Stimulated activated CD8-positive, alpha-beta memory T cell treated with anti-CD3 and anti-CD28 coated beads, Interleukin-4, amount 100 ng/mL, for 48 hours (primary cell): ENCODE results near the gene CHD1.

Source experiments
- DNase-seq: peaks from one replicate; pipeline ENCODE4 v3.0.0-alpha.2; 2020

Gene CHD1

GRCh38 chr5:98934546-98934945 lies 5.7 kb upstream of the CHD1 start:
- no peak for DNase-seq

- DNase-seq = peak; percentile 39
Observed at GRCh38 chr5:98933445-98934072, 4.8 kb upstream of the CHD1 start.

GRCh38 chr5:98930972-98931762 lies 2.4 kb upstream of the CHD1 start:
- no peak for DNase-seq

GRCh38 chr5:98929710-98930298 lies 997 bp upstream of the CHD1 start:
- DNase-seq = no peak

DNA sequence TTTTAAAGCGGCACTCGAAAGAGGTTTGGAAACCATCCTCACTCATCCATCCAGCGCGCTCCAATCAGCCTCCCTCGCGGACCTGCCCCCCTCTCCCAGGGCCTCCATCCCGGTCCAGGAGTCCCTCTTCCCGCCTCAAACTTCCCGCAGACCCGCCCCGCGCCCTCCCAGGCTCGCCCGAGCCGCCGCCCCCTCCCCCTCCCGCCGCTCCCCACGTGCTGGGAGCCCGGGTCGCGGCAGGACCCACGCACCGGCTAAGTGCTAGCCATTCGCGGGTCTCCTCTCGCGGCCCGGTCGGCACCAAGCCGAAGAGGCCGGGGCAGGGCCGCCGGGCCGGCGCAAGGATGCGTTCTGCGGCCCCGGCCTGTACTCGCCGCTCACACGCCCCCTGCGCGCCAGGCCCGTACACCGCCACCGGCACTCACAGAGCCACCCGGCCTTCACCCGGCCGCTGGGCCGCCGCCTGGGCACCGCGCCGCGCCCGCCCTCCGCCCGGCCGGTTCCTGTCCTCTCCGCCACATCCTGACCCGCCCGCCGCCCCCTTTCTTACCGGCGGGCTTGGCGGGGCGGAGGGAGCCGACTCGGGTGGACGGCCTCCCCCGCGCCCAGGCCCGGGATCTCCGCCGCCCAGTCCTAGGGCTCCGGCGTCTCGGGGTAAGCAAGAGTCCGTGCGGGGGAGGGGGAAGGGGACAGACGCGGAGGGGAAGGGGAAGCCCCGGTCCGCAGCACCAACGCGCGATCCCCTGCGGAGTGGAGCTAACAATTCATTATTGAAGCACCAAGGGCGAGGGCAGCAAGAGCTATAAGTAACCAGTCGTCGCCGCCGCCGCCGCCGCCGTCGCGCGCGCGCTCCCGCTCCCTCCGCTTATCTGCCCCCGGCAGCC lies 576 bp downstream of the CHD1 start:
- DNase-seq = peak; percentile 64

DNA sequence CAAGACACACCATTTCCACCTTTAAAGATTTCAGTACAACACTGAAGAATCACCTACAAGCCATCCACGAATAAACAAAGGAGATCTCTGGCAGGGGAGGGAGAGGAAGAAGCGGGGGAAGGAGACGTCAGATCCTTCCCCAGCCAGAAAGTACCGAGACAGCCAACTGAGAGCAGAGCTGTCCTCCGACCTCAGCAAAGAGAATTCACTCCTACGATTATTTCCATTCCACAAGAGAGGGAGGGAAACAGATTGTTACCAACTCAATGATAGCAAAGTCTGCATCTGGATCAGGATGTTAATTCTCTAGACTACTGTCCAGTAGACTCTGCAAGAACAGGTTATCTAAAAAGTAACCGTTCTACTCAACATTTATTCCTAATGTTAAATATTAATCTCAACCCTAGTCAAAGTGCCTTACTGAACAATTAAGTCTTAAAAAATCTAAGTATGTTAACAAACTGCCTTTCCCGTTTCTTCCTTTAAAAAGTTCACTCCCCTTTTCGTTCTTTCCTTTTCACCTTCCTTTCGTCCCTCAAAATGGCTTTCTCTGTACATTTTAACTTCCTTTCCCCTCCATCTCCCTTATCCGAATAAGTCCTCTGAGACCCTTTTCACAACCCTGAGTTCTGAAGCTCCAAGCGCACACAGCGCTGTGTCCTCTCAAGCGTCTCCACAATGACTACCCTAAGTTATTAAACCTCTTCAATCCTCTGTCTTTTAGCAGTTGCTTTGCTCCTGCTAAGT lies 1.4 kb downstream of the CHD1 start:
- DNase-seq = peak; percentile 63

DNA sequence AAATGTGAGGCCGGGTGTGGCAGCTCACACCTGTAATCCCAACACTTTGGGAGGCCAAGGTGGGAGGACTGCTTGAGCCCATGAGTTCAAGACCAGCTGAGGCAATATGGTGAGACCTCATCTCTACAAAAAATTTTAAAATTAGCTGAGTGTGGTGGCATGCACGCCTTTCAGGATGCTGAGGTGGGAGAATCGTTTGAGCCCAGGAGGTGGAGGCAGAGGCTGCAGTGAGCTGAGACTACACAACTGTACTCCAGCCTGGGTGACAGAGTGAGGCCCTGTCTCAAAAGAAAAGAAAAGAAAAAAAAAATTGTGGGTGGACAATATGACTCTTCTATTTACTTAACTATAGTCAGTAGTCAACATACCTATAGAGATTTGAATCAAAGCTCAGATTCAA lies 4.8 kb downstream of the CHD1 start:
- no peak for DNase-seq

GRCh38 chr5:98921947-98922505 lies 6.8 kb downstream of the CHD1 start:
- DNase-seq = no peak

DNA sequence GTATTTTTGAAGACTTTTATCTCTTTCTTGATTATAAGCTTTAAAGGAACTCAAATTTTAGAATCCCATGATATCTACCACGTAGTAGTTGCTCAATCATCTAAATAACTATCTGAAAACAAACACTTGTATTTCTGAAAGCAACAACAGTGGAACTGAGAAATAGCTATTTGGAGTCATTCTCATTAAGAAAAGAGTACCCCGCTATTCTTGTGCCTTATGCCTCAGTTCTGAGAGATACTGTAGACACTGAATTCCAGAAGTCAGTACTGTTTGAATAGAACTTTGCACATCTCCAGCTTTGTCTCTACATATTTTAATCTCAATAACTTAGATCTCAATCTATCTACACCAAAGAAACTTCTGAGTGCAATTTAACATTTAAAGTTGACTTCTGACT lies 11.4 kb downstream of the CHD1 start:
- DNase-seq = no peak

- DNase-seq = no peak
Observed at GRCh38 chr5:98916540-98916939, 12.3 kb downstream of the CHD1 start.

GRCh38 chr5:98913911-98914310 lies 14.9 kb downstream of the CHD1 start:
- DNase-seq = no peak

- DNase-seq = no peak
Observed at GRCh38 chr5:98911280-98912040, 17.3 kb downstream of the CHD1 start.

- DNase-seq = no peak
Observed at GRCh38 chr5:98909363-98909762, 19.4 kb downstream of the CHD1 start.

DNA sequence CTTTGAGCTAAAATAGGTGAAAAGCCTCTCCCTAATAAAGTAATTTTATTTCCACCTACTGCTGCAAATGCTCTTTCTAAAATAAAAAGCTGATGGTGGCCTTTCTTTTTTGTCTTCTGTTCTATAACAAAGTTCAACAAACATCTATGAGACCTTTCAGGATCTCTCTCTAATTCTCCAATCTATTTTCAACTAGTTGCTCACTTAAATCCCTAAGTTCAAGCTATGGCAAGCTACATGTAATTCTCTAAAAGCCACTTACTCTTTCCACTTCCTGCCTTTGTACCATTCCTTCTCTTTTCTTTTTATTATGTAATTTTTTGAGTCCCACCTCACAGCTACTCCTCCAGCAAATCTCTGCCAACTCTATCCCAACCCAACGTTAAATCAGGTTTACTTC lies 20.9 kb downstream of the CHD1 start:
- no peak for DNase-seq

DNA sequence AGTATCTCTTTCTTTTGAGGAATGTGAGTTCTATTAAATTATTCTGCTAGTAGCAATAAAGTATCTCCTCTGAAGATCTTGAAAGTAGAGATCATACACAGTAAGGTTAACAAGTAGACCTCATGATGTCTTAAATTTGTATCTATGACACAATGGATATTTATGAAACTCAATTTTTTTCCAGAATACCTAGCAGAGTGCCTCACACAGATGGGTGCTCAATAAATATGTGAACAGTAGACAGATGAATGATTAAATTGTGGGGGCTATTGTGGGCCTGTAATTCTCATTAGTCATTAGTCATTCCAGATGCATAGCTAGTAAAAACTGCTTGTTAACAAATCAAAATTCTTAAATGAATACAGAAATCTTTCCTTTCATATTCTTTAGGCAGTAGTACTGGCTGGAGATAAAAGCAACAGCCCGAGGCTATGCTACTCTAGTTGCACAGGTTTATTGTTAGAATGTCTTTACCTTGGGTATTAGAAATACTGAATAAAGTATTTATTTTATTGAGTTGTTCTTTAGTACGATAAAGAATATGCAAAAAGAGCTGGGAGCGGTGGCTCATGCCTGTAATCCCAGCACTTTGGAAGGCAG lies 22.0 kb downstream of the CHD1 start:
- DNase-seq = no peak

GRCh38 chr5:98905857-98906688 lies 22.7 kb downstream of the CHD1 start:
- no peak for DNase-seq

- DNase-seq = no peak
Observed at GRCh38 chr5:98904780-98905179, 24.0 kb downstream of the CHD1 start.

GRCh38 chr5:98902733-98903132 lies 26.1 kb downstream of the CHD1 start:
- DNase-seq = no peak

- DNase-seq = no peak
Observed at GRCh38 chr5:98899456-98899855, 29.4 kb downstream of the CHD1 start.

DNA sequence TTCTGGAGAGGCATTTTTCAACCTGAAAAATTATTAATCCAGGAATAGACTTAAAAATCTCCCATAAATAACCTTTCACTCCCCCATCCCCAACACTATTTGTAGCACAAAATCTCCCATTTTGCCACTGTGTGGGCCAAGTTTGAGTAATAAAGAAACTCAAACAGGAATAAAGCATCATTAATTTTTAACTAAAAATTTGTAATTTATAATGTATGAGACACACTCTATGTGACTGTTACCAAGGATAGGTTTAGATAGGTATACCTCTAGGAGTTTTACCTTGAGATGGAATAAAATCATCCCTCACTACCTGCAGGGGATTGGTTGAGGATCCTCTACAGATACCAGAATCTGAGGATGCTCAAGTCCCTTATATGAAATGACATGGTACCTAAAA lies 30.1 kb downstream of the CHD1 start:
- DNase-seq = no peak
